SKM-1 treated with dmso at 0.1 percent for 144 hours (cell line): ENCODE measurements around the gene IFITM5.
"Not testable (repeated sequence)": the region's sequence is repeated elsewhere in the genome, so short reads cannot be mapped to it uniquely, and the experiment has no call there.

Experiments
- DNase-seq: peaks from one replicate; lab custom pipeline; 2025; ENCODE audit not compliant: unreplicated experiment; lab: John Stamatoyannopoulos, UW

The IFITM5 gene

GRCh38 chr11:313304-313786 is 14.0 kb upstream of the IFITM5 start:
- DNase-seq: no peak

DNA sequence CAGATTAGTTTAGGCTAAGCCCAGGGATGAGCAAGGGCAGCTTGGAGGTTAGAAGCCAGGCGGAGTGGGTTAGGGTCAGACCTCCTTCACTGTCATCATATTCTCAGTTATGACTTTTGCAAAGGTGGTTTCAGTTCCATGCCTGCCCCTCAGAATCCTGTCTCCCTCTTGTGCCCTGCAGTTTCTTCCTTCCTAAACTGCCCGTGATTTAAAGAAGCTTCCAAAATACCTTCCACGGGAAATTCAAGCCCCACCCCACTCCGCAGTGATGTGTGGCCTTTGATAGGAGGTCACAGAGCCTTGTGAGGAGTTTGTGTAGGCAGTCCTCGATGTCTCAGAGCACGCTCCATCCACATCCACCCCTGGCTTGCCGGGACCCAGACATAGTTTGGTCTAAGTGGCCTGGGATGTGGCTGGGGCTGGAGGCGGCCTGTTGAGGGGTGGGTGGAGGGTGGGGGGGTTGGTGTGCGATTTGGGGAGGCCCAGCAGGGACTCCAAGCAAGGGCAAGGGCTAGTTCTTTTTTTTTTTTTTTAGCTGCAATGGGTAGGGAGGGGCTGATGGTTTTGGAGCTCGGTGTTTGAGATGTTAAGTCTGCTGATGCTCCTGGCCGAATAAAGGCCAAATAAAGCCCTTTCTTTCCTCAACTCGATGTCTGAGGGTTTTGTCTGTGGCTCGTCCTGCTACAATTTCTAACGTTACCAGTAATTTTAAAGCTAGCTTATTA is 12.9 kb upstream of the IFITM5 start:
- no peak for DNase-seq

GRCh38 chr11:311013-311748 is 11.9 kb upstream of the IFITM5 start:
- not testable (repeated sequence) for DNase-seq

DNA sequence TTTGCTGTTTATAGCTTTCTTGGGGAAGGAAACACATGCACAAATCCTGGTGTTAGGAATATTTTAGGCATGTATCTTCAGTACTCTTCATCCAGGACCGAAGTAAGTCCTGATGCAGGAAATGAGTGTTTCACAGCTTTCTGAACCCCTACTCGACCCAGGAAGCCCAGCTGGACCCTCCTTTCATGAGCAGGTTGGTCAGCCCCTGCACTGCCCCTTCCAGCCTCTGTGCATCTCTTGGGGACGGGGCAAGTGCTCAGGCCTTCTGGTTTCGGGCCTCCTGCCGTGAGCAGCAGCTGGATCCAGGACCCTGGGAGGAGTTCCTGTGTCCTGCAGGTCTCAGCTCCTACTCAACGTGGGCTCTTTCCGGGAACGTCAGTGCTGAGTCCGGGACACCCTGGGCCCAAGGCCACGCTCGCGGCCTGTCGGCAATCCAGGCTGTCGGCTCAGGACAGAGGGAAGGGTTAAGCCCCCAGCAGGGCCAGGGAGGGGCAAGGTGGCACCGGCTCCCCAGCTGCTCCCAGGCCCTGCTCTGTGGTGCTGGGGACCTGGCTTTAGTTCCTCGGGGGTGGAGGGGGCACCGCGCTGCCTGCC is 10.8 kb upstream of the IFITM5 start:
- not testable (repeated sequence) for DNase-seq

DNA sequence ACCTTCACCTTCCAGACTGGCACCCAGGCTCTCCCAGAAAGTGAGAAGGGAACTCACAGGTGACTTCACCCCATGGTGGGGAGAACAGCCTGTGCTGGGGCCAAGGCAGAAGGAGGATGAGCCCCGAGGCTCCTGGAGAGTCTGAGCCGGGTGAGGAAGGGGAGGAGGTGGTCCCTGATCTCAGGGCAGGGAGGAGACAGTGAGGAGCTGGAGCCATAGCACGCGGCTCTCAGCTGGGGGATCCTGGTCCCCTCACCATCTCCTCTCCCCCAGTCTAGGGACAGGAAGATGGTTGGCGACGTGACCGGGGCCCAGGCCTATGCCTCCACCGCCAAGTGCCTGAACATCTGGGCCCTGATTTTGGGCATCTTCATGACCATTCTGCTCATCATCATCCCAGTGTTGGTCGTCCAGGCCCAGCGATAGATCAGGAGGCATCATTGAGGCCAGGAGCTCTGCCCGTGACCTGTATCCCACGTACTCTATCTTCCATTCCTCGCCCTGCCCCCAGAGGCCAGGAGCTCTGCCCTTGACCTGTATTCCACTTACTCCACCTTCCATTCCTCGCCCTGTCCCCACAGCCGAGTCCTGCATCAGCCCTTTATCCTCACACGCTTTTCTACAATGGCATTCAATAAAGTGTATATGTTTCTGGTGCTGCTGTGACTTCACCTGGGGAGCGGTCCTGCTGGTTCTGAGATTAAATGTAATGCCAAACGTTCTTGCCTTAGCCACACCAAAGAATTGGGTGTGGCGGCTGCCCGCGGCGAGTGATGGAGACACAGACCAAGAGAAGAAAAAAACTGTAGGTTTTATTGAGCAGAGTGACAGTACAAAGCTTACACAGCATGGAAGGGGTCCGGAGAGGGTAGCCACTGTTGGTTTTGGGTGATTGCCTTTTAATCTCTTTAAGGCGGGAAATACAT is 9.7 kb upstream of the IFITM5 start:
- DNase-seq: not testable (repeated sequence)

DNA sequence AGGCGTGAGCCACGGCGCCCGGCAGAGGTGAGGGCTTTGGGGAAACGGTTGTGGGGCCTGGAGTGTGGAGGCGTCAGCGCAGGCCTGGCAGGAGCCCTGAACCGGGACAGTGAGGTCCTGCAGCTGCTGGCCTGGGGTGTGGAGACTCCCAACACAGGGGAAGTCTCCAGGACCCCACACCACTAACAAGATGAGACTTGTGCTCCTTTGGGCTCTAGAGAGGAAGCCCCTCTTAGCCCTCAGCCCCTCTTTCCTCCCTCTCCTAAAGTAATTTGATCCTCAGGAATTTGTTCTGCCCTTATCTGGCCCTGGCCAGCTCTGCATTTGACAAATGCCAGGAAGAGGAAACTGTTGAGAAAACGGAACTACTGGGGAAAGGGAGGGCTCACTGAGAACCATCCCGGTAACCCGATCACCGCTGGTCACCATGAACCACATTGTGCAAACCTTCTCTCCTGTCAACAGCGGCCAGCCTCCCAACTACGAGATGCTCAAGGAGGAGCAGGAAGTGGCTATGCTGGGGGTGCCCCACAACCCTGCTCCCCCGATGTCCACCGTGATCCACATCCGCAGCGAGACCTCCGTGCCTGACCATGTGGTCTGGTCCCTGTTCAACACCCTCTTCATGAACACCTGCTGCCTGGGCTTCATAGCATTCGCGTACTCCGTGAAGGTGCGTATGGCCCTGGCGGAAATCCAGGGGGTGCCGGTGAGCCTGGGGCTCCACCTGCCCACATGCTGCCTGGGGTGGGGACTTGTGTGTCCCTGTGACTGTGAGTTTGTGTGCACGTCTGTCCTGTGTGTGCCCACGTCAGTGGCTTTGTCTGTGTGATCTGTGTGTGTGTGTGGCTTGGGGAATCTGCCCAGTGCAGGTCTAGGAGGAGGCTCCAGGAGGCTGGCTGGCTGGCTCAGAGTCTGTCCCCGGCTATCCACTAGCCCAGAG is 8.7 kb upstream of the IFITM5 start, which contains the start of gene IFITM2:
Gene IFITM2 (plus strand): TSS at position 51 of the 943 bp plus-strand sequence. CDS start 377 bp downstream, at position 428.
- DNase-seq: peak; percentile 94

GRCh38 chr11:306645-307371 is 7.5 kb upstream of the IFITM5 start:
- DNase-seq: no peak

DNA sequence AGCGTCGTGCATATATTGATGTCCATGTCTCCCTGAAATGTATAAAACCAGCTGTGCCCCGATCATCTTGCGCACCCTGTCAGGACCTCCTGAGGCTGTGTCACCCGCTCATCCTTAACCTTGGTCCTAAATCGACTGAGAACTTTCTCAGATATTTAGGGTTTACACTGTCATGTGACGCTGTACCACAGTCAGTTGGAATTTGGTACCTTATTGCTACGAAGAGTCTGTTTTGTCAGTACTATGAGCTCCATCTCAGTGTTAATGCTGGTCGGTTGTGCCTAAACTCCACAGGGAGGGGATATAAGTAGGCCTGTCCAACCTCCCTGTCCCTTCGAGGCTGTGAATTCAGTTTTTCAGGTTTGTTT is 6.5 kb upstream of the IFITM5 start:
- DNase-seq: no peak

DNA sequence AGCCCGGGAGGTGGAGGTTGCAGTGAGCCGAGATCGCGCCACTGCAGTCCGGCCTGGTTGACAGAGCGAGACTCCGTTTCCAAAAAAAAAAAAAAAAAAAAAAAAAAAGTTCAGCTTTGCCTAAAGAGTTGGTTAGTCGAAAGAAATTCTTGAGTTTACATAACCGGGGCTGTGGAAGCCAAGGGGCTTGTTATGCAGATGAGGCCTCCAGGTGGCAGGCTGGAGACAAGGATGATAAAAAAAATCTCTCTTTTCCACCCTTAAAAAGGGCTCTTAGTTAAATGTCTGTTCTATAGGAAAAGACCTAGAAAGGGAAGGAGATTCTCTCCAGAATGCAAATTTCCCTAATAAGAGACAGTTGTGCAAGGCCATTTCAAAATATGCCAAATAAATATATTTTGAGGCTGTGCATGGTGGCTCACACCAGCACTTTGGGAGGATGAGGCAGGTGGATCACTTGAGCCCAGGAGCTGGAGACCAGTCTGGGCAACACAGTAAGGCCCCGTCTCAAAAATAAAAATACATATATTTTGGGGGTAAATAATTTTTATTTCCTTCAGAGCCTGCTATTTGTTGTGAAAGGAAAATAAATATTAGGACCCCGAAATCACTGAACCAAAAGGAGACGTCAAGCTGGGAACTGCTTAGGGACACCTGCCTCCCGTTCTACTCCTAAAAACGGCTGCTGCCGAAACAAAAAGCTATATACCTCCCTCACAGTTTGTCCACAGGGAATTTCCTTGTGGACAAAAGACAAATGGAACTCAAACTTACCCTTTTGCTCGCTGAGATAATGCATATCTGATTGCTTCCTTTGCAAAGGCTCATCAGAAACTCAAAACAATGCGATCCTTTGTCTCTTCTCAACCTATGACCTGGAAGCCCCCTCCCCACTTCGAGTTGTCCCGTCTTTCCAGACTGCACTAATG is 5.9 kb upstream of the IFITM5 start:
- peak; percentile 52 for DNase-seq

DNA sequence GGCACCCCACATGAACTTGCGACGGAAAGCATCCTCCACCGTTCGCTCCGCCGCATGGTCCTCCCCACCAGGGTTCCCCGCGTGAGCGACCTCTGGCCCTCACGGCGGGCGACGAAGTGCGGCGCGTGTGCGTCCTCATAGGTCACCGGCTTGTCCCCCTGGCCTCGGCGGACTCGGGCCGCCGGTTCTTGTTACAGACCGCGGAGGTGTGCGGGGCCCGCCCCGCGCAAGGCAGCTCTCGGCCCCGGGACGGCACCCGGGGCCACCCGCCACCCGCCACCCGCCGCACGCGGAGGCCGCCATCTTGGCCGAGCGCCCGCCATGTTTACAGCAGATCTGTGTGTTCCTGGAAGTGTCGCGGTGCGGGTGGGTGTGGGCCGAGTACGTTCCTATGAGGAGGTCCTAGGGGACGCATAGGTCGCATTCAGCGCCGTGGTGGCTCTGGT is 4.8 kb upstream of the IFITM5 start:
- DNase-seq: no peak

DNA sequence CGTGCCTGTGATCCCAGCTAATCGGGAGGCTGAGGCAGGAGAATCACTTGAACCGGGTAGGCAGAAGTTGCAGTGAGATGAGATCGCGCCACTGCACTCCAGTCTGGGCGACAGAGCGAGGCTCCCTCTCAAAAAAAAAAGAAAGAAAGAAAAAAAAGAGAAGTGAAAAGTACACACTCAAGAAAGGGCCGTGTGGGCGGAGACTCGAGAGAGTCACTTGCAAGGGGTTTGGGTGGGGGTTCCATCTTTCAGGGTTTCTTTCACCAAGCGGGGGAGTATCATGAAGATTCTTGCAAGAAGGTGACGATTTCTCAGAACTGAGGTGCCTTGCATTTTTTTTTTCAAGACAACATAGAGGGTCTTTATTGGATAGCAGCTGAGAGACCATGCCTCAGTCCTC is 4.0 kb upstream of the IFITM5 start:
- no peak for DNase-seq

- no peak for DNase-seq
Measured at GRCh38 chr11:299951-300735, 817 bp upstream of the IFITM5 start.

DNA sequence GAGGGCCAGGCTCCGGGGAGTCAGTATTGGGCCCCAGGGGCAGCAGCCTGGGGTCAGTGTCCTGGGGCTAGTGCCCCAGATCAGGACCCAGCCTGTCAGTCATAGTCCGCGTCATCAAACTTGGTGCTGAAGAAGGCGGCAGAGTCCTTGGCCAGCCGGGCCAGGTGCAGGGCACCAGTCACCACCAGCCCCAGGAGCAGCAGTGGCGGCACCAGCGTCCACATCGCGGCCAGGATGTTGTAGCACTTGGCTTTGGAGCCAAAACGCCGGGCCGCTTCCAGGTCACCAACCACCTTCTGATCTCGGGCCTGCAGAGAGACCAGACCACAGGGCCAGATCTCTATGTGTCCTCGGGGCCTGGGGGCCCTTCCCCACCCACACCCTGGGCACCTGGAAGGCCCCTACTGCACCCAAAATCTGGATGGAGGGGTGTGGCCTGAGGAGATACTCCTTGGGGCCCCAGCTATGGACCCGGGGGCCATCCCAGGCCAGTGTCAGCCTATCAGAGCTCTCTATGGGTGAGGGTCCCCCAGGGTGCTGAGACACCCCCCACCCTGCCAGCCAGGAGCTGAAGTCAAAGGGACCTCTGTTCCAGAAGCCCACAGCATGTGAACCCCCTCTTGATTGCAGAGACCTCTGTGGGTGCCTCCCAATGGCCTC is 790 bp downstream of the IFITM5 start:
- no peak for DNase-seq

- no peak for DNase-seq
Measured at GRCh38 chr11:297586-298405, 1.5 kb downstream of the IFITM5 start.

- no peak for DNase-seq
Measured at GRCh38 chr11:297051-297585, 2.2 kb downstream of the IFITM5 start.
